Right lung (tissue), 5 donors: ENCODE measurements around the gene PDIA5. TPM values are rescaled to one million over a fixed set of nuclear protein-coding genes. Genes with fewer than 3 reads are reported as not detected.
"Not testable (repeated sequence)": the region's sequence is repeated elsewhere in the genome, so short reads cannot be mapped to it uniquely, and the experiment has no call there.

Experiments
- DNase-seq, 2 donors: peaks; one replicate each; pipeline ENCODE4 v3.0.0-alpha.2; 2013
- polyA plus RNA-seq, 5 donors: library from polyadenylated mRNA; unstranded; fragments of 120-200 nt; gene quantifications; one replicate each; pipeline versions ENCODE4 v1.2.1 to v1.2.3, GENCODE V29; 2013; ENCODE audit warnings: inconsistent platforms in 1 of 5, low replicate concordance in 1 of 5; ENCODE audit not compliant: insufficient read length in 5 of 5, insufficient read depth in 1 of 5

PDIA5 gene
- polyA plus RNA-seq, 5 donors = 25.8 to 33.8 (median 30.6) TPM

DNA sequence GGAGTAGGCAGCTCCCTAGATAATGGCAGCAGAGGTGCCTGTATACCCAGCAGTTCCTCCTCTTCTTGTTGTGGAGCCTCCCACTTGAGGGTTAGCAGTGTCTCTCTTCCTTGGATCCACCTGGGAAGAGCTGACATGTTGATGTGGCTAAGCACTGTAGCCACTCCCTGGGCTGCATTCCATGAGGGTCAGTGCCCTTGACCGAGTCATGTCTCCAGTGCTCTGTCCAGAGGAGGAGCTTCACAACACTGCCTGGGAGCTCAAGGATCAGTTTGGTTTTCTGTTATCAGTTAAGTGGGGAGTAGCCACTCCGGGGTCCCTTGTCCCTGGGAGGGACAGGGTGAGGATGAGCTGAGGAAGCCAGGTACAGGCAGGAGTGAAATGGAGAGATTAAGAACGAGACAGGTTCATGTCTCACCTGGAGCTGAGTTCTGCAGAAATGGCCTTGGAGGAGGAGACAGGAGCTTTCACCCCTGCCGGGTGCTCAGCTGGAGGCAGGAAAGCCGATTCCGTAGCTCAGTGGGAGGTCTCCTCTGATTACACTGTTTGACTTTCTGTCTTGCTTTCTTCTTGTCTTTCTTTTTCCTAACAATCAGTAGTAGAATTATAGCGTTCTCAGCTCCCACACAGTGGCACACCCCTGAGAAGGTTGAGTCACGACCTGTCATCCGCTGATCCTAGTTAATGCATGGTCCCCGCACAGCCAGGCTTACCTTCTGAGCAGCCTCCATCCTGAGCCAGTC is 77.0 kb downstream of the PDIA5 start:
- no peak for DNase-seq

DNA sequence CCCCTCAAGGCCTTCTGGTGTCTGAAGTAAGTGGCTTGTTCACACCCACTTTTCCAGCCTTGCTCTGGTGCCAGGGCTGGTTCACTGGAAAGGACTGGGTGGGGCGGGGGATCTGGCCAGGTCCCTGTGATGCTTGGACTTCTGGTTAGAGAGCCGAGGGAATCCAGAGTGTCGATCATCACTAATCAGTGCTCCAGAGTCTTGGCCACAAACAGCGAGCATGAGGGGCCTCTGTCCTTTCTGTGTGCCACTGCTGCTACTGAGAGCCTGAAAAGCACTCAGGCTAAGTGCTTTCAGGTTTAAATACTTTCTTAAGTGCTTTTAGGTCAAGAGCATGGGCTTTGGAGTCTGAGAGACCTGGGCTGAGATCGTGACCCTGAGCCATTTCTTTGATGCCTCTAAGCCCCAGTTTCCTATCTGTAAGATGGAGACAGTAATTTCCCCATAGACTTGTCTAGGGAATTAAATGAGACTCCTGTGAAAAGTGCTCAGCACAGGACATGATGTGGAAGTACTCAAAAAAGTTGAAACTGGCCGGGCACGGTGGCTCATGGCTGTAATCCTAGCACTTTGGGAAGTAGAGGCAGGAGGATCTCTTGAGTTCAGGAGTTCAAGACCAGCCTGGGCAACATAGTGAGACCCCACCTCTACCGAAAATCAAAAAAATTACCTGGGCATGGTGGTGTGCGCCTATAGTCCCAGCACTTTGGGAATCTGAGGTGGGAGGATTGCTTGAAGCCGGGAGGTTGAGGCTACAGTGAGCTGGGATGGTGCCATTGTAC is 81.1 kb downstream of the PDIA5 start:
- no peak for DNase-seq

DNA sequence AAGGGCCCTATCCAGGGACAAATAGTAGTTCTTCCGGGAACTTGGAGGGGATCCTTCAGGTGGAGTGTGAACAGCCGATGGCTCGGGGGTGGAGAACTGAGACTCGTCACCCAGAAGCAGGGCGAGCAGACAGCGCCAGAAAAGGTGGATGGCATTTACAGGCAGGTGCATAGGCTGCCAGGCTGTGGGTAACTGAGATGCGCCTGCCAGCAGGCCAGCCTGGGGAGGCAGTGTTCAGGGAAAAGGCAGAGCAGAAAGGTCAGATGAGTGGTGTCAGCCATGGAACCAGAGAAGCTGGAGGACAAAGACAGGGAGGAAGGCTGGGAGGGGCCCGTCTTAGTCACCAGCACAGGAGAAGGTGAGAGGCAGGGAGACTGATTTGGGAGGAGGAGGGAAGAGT is 81.9 kb downstream of the PDIA5 start:
- no peak for DNase-seq

DNA sequence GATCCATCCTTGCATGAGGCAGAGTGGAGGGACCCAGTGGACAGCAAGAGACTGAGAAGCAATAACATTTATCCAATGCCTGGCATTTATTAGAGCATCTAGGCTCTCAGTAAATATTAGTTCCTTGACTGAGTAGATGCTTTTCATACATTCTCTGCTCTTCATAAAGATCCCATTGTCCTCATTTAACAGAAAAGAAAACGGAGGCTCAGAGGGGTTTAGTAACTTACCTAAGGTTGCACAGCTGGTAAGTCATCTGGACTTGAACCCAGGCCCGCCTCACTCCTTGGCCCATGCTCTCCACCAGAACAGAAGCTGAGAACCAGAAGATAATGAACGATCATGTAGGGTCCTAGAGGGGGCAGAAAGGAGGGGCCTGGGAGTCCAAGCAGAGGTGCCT is 82.7 kb downstream of the PDIA5 start:
- no peak for DNase-seq

DNA sequence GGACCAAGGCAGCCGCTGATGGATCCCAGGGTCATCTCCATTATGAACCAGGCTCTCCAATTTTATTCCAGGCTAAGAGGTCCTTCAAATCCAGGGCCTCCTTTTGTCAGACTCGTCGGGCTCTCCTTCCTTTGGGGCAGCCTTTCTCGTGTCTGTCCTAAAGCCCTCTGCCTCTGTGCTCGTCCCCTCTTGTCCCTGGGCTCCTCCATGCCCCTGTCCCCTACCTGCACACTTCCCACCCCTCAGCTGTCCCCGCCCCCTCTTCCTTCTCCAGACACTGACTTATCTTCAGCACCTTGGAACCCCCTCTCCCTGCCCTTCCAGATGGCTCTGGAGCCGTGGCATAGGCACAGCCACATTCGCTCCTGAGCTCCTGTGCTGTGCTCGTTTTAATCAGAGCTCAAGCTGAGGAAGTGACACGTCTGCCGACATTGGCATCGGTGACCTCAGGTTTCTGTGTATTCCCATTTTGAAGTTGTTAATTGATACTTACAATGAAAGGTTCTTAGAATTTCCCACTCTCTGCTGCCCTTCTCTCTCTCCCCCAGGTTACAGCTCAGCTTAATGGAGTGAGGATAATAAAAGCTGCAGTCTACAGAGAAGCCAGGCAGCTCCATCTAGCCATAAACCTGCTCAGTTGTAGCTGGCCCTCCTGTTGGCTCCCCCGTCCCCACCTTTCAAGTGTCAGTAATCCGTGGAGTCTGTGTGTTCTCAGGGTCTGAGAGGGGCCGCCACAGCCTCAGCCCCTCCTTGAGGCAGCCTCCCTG is 83.8 kb downstream of the PDIA5 start:
- no peak for DNase-seq

DNA sequence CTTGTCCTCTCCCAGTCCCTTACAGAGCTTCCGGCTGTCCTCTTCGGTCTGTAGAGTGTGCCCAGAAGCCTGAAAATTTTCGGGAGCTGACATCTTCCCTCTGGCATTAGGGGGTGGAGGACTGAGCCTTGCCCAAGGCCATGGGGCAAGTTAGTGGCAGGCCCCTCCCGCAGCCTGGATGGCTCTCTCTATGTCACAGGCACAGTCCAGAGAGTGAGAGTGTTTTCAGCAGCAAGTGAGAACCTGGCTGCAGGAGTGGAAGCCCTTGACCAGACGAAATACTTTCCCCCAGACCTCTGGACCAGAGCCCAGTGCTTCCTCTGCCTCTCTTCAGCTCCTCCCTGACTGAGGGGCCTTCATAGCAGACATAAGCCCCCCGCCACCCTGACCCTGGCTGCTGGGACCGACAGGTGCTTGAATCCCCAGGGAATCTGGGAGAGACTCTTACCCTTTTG is 84.5 kb downstream of the PDIA5 start:
- DNase-seq = no peak

DNA sequence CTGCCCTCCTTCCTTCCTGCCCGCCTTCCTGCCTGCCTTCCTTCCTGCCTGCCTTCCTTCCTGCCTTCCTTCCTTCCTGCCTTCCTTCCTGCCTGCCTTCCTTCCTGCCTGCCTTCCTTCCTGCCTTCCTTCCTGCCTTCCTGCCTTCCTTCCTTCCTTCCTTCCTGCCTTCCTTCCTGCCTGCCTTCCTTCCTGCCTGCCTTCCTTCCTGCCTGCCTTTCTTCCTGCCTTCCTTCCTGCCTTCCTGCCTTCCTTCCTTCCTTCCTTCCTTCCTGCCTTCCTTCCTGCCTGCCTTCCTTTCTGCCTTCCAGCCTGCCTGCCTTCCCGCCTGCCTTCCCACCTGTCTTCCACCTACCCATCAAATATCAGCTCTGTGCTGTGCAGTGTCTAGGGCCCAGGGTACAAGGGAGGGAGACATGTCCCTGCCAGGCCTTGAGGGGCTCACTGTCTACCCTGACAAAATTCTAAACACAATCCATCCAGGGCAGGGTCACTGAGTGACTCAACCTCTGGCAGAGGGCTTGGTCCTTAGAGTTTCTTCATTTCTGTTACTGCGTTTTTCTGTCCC is 85.1 kb downstream of the PDIA5 start:
- DNase-seq = not testable (repeated sequence)

DNA sequence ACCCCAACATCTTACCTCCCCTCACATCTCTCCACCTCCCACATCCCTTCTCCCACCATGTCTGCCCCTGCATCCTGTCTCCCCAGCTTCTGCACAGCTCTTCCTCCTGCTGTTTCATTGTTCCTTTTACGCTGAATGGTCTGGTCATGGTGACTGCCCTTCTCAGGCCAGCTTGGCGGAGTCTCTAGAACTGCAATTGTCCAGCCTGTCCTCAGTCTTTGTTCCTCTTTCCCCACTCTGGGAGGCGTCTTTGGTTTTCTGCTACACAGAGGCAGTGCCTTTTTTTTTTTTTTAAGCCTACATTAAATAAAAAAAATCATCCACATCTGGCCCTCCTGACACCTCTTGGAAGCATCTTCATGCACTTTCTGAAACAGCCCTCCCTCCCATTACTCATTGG is 85.9 kb downstream of the PDIA5 start:
- no peak for DNase-seq

DNA sequence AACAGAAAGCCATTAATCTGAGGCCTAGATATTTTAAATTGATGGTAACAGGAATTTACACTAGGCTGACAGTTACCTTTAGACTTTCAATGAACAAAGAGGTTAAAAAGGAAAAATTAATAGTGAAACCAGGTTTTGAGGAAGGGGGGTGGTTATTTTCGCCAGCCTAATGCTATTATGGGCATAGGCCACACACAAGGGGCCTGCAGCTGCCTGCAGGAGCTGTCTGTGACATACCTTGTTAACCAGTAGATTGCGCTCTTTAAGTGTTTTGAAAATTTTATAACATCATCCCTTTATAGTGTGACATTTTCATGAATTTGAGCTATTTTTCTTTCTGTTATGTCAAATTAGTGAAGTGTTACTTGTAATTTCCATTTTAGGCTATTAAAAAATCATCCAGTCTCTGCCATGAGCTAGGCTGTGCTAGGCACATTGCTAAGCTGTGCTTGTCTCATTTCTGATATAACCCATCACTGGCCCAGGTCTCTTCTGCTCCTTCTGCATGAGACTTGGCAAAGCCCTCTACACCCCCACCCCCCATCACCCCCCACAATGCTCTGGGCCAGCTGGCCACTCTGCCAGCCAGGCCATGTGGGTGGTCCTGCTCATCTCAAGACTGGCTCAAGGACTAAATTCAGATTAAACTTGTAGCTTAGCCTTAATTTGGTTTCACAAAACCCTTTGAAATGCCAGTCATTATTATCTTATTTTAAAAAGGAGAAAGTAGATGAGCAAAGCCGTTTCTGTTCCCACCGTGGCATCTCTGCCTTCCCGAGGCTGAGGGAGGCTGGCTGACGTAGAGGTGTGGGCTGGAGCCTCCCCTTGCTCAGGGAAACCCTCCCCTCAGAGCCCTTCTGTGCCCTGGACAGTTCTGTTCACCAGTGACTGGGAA is 86.5 kb downstream of the PDIA5 start:
- DNase-seq = no peak

DNA sequence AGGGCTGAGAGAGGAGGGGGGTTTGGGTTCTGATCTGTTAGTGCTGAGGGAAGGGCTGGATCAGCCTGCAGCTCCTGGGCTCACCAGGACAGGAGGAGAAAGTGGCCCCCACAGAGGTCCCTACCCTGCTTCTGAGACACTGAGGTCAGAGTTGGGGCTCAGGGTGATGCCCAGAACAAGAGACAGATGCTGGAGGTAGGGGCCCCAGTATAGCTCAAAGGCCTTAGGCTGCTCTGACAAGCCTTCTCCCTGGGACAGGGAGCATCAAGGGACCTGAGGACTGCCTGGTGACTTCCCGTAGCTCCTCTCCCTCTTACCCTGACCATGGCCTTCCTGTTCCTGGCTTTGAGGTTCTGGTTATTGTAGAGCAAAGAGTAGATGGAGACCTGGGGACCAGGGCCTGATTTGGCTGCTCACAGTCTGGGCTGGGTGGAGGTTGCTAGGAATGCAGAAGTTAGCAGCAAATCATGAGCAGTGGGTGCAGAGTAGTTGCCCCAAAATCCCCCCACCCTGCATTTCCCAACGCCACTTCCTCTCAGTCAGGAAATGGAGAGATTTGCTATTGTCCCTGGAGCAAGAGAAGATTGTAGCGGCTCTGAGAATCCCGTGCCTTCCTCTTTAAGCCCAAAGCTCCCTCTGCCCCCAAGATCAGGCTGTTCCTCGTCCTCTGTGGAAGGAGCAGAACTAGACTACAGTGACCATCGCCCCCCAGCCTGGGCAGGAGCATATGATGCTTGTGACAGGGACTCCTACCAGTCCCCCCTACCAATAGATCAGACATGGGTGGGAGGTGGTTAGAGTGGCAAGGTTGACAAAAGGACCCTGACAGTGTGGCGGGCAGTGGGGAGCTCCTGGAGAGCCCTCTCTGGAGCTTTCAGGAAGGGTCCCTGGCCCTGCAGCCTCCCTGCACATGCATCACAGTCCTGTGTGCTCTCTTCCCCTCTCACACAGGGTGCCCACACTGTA is 87.5 kb downstream of the PDIA5 start:
- no peak for DNase-seq

DNA sequence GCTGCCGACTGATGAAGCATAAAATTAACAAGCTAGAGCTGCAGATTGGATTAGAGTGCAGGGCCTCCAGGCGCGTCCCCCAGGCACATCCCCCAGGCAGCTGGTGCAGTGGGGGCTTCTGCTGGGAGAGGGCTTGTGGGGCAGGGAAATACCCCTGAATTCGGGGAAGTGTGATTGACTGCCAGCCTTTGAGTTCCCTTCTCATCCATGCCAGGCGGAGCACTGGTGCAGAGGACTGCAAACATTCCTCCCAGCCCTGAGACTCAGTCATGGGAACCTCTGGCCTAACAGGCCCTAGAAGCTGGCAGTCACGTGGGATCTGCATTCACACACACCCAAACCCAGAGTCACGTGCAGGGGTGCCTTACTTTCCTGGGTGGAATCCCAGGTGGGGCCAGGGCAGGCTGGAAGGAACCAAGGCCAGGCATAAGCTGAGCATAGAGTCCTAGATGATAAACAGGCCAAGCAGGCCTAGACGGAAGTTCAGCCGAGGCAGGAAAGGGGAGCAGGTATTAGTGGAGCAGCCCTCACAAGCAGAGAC is 88.7 kb downstream of the PDIA5 start:
- DNase-seq = no peak

DNA sequence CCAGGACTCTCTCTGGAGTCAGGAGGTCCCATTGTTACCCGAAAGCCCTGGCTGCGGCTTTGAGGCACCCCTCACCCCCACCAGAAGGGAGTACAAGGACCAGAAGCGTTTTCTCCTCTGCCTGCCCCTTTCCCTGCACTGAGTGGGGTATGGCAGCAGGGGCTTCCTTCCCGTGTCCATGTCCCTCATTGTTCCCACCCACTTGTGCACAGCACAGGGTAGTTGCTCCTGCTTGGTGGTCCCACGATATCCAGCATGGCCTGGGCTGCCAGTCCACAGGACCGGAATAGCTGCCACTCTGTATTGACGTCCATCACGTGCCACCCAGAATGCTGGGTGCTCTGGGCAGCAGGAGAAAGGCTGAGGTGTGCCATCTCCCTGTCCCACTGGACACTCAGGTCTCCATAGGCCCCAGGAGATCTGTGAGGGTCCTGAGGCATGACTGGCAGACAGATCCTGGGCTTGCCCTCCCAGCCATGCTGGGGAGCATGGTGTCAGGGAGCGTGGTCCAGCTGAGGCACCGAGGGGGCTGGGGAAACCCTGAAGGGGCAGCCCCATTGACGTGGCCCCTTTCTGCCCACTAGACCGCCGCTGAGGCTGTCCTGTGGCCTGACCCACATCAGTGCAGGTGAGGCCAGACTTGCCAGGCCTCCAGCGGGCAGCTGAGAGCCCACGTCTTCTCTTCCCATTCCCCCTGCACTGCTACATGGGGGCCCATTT is 89.6 kb downstream of the PDIA5 start:
- DNase-seq = no peak

DNA sequence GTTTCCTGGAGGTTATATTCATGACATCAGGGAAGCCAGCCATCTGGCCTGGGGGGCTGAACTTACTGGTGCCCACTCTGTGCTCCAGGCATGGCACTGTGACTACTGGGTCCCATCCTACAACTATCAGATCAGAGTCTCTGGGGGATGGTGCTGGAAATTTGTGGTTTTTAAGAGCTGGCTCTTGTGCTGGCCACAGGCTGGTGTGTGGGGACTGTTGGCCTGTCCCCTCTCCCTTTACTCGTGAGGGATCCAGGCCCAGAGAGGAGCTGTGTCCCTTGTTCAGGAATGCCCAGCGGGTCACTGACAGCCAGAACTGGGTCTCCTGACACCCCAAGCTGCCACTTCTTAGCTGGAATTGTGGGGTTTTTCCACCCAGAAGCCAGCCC is 90.4 kb downstream of the PDIA5 start:
- DNase-seq = no peak

DNA sequence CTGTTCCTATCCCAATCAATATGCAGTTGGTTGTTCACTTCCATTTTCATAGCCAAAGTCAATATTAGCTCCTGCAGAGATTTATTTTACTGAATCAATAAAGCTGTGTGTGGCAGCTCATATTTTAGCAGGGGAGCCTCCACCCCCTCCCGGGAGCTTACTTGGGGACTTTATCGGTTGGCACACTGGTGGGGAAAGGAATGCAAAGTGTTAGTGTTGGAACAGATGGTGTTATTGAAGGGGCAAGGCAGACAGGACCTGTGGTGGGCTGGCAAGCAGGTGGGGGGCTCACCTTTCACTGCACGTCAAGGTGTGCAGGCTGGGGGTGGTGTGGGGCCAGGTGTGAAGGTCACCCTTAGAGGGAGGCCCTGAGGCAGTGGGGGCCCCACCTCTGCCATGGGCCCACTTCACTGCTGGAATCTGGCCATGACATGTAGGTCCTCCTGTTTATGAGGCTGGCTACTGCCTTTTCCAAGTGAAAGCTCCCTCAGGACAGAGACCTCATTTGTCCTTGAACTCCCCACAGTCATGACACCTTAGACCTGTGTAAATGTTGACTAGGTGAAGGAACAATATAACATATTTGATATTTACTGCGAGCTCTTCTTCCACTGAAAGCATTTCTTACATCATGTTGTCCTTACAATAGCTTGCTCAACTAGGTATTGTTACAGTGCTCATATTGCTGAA is 90.9 kb downstream of the PDIA5 start:
- DNase-seq = no peak

DNA sequence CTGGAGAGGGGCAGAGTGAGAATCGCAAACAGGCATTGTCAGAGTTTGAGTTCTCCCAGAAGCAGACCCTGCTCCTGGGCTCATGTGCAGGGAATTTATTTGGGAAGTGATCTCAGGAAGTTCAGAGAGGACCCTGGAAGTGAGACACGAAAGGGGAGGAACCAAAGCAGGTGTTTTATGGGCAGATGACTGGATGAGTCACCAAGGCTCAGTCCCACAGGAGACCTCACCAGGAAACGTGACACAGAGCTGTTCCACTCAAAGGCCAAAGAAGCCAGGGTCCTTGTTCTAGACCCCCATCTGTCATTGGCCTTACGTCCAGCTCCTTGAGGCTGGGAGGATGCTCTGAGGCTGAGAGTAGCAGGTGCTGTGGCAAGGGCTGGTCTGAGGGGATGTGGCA is 91.5 kb downstream of the PDIA5 start:
- DNase-seq = no peak

DNA sequence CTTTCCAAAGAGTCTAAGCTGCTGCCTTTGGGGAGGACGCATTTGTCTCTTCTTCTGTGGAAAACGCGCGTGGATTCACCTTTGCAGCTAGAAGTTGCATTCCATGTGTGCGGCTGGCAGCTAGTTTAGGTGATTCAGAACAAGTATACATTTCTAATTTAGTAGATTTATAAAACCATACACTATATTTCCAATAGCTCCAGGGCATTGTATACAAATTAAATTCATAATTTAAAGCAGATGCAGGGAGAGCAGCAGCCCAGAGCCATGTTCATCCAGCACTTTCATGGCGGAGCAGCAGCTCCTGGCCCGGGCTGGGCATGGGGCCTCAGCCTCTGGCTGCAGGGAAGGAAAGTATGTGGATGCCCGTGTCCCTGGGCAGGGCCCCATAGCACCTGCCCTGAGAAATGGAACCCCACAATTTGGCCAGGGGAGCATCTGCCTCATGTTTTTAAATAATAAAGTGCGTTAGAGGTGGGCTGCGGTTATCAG is 92.1 kb downstream of the PDIA5 start:
- no peak for DNase-seq

DNA sequence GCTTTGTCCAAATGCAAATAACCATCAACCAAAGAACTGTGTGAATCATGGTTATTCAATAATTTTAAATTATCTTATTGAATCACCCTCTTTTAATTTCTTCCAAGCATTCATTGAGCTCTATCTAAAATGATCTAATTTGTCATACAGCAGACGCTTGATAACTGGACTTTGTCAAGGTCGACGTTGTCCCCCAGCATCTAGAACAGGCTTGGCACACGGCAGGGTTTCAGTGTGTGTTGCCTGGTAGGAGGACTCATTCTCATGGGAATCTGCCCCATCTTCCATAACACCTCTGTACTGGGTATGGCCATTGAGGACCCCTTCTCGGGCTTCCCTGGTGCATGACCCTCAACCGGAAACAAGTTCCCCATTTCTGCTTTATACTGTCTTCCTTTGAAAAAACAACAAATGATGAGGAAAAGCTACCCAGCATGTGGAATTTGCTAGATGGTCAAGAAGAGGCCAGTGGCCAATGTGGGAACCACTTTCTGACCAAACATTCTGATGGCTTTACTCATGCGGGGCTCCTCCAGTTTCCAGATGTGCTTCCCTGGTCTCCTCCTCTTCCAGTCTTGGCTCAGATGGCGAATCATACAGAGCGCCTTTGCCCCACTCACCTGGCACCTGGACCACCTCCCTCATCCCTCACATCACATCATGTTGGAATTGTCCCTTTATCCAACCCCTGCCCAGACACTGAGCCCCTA is 93.3 kb downstream of the PDIA5 start:
- DNase-seq = no peak
